ENCODE results near the gene P2RY6. TPM values are rescaled to one million over a fixed set of nuclear protein-coding genes. Genes with fewer than 3 reads are reported as not detected.

The P2RY6 gene
- total RNA-seq, 1 donor from 2014 or later: not detected

GRCh38 chr11:73324116-73324515 lies 52.0 kb downstream of the P2RY6 start:
- H3K9me3 Mint-ChIP-seq (ENCODE audit: unreplicated experiment): no peaks in the 10 kb centered on the region
- H3K36me3 Mint-ChIP-seq (ENCODE audit: unreplicated experiment): peaks cover 5% of the 10 kb centered on the region
- peak overlapping the region; percentile 91 for H3K27ac Mint-ChIP-seq (ENCODE audit: unreplicated experiment)
- no peak for TF ChIP-seq CTCF (IDR thresholded peaks at IDR 0.05)
- no peak overlapping the region for H3K4me3 Mint-ChIP-seq (ENCODE audit: unreplicated experiment)
- DNase-seq (ENCODE audit: extremely low spot score, unreplicated experiment): no peak
- peaks cover 91% of the 10 kb centered on the region for H3K4me1 Mint-ChIP-seq (ENCODE audit: unreplicated experiment)
- no peaks in the 10 kb centered on the region for H3K27me3 Mint-ChIP-seq (ENCODE audit: unreplicated experiment)

- Mint-ChIP-seq H3K4me1 (ENCODE audit: unreplicated experiment) (peaks cover 87% of the 10 kb centered on the region), H3K27me3 (ENCODE audit: unreplicated experiment) (no peaks in the 10 kb centered on the region), H3K9me3 (ENCODE audit: unreplicated experiment) (no peaks in the 10 kb centered on the region), H3K27ac (ENCODE audit: unreplicated experiment) (peak overlapping the region; percentile 91), H3K36me3 (ENCODE audit: unreplicated experiment) (peaks cover 5% of the 10 kb centered on the region), H3K4me3 (ENCODE audit: unreplicated experiment) (no peak overlapping the region)
- no peak for DNase-seq (ENCODE audit: extremely low spot score, unreplicated experiment)
- TF ChIP-seq CTCF (IDR thresholded peaks at IDR 0.05): no peak
Observed at GRCh38 chr11:73324665-73325035, 52.5 kb downstream of the P2RY6 start.

DNA sequence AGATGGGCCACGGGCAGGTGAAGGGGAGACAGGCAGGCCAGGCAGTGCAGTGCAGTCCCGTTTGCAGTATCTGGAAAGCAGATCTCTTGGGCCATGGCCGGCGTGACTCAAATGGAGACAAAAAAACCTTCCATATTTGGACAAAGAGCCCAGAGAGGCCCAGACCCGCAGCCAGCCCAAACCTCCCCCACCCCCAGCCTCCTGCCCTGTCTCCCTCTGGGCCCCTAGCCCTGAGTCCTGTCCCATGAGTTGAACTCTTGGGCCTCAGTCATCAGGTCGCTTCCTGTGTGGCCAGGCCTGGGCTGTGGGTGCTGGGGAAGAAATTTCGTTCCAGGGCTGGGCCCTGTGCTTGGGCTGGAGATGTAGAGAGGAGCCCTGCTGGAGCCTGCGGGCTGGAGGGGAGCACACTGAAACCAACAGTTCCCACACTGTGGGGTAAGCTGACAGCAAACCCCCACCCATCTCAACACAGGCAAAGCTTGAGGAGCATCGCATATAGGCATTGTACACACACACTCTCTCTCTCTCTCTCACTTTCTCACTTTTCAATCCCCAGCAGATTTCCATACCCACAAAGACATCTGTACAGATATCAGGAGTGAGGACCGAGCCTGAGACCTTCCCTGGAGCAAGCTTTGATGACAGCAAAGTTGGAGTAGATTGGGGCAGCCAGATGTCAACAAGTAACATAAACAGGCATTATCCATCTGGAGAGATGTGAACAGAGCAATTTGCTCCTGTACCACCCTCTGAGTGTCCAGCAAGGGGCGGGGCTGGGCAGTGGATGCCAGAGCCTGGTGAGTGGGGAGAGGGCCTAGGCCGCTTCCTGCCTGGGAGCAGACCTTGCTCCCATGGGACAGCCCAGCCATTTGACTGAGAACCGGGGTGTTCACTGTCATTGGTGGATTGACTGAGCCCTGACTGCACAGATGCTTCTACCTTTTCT lies 53.2 kb downstream of the P2RY6 start:
- Mint-ChIP-seq H3K36me3 (ENCODE audit: unreplicated experiment) (peaks cover 5% of the 10 kb centered on the region), H3K4me3 (ENCODE audit: unreplicated experiment) (no peak overlapping the region), H3K9me3 (ENCODE audit: unreplicated experiment) (no peaks in the 10 kb centered on the region), H3K27me3 (ENCODE audit: unreplicated experiment) (no peaks in the 10 kb centered on the region), H3K27ac (ENCODE audit: unreplicated experiment) (peak overlapping the region; percentile 91), H3K4me1 (ENCODE audit: unreplicated experiment) (peaks cover 88% of the 10 kb centered on the region)
- no peak for DNase-seq (ENCODE audit: extremely low spot score, unreplicated experiment)
- TF ChIP-seq CTCF (IDR thresholded peaks at IDR 0.05): no peak

DNA sequence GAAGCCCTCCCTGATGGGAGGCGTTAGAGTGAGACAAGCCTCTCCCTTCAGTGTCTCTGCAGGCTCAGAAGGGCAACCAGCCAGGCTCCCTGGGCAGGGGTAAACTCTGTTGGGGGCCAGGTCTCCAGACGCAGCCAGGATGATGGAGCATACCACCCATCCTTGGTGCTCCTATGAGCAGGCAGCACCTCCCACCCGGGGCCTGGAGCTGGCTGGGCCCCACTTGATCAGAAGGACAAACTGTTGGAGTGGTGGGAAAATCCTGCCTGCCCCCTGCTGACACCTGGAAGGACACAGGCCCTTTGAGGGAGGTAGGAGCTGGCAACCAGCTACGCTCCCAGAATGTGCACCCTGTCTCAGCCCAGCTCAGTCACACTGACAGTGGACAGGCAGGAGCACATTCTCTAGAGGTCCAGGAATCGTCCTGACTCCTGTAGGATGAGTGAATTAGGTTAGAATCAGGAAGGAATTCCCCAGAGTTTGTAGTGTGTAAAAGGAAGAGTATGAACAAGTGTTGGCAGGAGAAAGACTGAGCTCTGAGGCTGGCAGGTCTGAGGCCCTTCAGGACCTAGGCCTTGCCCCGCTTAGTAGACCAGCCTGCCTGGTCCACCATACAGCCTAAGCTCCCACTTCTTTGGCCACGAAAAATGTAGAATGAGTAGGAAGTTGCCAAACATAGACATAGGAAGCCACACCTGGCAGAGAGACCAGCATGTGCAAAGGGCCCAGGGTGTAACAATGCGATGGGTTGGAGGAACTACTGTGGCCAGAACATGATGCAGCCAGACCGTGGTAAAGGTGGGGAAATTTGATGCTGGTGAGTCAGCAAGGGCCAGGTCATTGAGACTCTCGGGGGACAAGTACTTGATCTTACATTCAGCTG lies 55.0 kb downstream of the P2RY6 start:
- DNase-seq (ENCODE audit: extremely low spot score, unreplicated experiment): no peak
- Mint-ChIP-seq H3K4me1 (ENCODE audit: unreplicated experiment) (peaks cover 90% of the 10 kb centered on the region), H3K4me3 (ENCODE audit: unreplicated experiment) (no peak overlapping the region), H3K9me3 (ENCODE audit: unreplicated experiment) (no peaks in the 10 kb centered on the region), H3K27ac (ENCODE audit: unreplicated experiment) (peak overlapping the region; percentile 67), H3K27me3 (ENCODE audit: unreplicated experiment) (no peaks in the 10 kb centered on the region), H3K36me3 (ENCODE audit: unreplicated experiment) (peaks cover 5% of the 10 kb centered on the region)
- TF ChIP-seq CTCF (IDR thresholded peaks at IDR 0.05): no peak

Data from osteocyte (in vitro differentiated cells).